GM20431 (cell line): ENCODE data around the gene NPY1R.

Experiments used
- in situ Hi-C: fragments of 300-500 bp; cut with MseI, MboI; formaldehyde crosslinking; loops from one replicate; pipeline ENCODE4 v1.15.0; 2020; ENCODE audit warnings: low sequenced_read_pairs; ENCODE audit not compliant: unreplicated experiment

Gene NPY1R

DNA sequence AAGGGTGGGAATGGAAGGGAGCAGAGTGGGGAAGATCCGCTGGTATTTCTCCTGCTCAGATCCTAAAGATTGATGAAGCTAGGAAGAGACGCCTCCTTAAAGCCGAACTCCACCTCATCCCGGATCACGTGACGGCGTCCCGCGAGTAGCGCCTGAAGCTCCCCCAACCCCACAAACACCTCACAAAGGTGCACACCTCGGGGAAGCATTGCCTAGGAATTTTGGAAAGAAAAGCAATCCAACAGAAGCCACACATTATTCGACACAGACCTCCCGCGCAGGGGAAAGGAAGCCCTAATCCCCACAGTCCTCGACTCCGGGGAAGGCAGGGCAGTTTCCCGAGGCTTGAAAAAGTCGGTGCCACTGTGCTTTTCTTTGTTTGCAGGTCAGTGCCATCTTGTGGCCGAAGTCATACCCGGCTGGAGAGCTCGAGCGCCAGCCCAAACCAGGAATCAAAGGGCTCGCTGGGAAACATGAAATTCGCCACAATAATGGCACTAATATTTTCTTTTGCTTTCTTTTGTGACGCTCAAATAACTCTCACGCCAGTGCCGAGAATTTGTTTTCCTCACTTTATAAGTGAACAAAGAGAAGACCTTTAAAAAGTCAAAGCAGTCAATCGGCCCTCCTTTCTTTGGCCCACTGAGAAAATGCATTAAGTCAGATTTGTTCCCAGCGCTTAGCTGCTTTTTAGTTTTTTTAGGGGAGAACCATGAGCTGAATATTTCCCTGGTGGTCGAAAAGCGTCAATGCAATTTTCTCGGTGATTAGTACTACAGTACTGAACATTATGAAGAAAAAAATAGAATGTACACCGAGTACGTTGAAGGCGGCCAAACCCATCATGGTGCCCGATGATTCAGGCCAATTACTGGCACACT is at the start of gene NPY1R:
NPY1R (minus strand) TSS at position 71 of the 881 bp plus-strand sequence. CDS start 6,042 bp downstream, outside the sequence.
- in situ Hi-C loops, result loop anchor here (25.0 kb wide), 1 partner anchor 845 kb away; no protein-coding TSS in a partner anchor

DNA sequence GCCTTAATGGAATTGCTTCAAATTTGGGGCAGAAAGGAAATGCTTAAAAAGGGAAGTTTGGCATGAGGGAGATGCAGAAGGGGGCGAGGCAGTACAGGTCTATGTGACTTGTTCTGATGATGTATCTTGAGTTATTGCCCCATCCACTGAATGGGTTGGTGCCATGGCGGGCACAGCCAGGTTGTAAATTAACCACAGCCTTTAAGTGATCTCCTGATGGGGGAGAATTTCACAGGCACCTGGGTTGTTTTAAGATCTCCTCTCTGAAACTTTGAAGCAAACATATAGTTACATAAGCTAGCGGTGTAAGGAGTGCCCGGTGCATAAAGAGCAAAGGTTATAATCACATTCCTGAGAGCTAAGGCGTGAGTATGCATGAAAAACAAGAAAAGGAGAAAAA is 48.3 kb upstream of the NPY1R start:
- in situ Hi-C loops, result no loop called here

DNA sequence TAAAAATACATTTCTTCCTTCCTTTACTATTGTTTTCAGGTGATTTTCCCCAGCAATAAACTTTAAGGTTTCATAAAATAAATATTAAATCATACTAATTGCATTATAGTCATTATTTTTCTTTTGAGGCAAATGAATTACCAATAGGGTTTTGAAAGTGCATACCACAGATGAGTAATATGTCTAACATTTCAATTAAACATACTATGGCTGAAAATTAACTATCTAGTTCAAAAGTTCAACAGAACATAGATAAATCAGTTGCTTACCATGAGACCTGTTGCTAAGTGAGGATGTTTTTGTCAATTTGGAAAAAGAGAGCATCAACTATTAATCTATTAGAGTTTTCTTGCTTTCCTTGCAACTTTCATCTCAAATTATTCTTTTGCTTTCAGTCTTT is 46.3 kb upstream of the NPY1R start:
- in situ Hi-C loops, result no loop called here

DNA sequence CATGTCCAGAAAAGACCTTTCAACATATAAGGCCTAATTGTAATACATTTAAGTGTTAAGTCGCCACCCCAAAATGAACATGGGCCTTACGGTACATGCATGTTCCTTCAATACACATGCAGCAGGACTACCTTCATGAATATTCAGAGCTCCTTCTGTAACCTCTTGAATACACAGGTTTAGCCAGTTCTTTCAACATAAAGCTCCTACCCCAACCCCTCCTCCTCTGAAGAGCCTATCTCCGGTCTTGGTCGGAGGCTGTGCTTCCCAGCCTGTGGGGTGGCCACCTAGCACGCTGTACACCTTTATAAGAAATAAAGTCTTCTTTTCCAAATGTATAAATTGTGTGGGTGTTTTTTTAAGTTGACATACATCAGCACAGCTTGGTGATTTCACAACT is 39.6 kb upstream of the NPY1R start:
- in situ Hi-C loops, result no loop called here

DNA sequence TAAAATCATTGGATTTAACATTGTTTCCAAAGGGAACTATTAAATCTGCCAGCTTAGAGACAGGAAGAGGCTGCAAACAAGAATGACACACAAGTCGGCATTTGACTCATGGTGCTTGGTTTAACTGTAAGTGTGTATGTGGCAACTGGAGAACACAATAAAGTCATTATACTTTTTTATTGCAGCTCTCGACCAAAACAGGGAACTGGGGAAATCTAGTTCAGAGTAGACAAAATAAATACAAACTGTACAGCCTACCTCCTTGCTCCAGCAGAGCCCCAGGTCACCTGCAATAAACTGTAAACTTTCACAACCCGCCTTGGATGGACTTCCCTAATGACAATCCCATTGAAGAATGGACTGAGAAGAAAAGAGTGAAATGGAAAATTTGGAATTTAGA is 35.3 kb upstream of the NPY1R start:
- in situ Hi-C loops, result no loop called here

DNA sequence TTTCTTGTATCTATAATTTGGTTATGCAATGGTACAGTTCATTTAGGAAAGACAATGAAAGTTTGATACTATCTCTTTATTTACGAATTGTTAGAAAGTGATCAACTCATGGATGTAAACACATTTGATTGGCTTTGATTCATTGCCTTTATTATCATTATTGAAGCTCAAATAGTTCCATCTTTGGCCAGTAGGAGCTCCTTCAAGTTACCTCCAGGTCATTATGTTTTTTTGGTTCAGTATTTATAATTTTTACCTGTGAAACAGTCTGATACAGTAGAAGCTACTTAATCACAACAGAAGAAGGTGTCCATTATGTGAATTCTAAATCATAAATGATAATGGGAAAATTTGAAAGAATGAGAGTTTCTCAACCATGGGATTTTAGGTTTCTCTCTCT is 23.7 kb upstream of the NPY1R start:
- in situ Hi-C loops, result no loop called here

DNA sequence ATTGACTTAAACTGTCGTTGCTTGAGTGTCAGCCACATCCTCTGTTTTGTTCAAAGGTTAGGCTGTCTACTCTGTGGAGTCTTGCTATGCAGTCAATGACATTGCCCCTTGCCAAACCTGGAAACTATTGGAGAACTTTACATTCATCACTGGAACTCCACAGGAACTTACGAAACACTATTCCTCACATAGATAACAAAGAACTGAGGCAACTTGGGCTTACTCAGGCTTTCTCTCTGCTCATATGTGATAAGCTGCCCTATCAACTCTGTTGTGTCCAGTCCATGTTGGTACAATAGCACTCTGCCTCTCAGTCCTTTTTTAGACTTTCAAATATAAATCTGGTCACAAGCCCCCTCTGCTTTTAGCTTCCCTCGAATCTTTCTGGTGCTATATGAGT is 20.7 kb upstream of the NPY1R start:
- in situ Hi-C loops, result no loop called here

DNA sequence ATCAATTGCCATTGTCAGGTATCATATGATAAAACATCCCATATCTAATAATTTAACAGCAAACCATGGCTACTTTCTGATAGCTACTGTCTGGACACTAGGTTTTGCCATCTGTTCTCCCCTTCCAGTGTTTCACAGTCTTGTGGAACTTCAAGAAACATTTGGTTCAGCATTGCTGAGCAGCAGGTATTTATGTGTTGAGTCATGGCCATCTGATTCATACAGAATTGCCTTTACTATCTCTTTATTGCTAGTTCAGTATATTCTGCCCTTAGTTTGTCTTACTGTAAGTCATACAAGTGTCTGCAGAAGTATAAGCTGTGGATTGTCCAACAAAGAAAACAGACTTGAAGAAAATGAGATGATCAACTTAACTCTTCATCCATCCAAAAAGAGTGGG is 18.3 kb upstream of the NPY1R start:
- in situ Hi-C loops, result no loop called here

DNA sequence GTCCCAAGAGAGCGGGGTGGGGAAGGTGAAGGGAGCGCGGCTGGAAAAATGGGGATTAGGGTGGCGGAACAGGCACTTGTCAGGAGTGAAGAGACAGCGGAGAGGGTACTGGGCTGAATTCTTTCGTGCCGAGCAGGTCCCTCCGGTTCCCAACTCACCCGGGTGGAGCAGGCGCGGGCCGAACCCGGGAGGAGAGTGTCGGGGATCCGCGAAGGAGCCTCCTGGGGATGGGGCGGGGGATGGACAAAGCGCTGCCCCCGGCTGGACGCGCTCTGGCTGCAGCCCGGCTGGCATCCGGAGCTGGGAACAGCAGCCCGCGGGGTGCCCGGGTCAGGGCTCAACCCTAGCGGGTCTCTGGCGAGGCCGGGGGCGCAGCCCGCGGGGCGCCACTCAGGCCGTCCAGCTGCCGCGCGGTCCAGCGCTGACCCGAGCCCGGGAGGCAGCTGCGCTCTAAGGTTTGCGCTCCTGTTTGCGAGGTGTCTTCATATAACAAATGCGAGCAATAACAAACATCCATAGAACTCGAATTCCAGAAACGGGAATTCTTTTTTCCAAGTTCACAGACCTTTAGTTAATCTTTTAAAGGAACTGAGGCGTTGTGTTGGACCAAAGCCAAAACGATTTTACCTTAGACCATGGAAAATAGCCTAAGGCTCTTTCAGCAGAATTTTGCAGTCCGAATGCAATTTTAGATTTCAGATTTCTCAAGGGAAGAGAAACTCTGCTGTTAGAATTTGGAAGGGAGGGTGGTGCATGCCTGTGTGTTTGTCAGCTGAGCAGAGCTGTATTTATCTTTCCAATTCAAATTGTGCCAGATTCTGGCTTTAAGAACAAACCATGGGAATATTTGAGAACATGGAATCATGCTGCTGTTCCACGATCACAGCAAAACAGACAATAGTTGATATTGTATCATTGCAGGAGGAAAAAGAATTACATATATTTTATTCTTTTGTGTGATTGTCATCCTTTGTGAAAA is 12.0 kb upstream of the NPY1R start:
- in situ Hi-C loops, result loop anchor here (25.0 kb wide), 1 partner anchor 857 kb away; no protein-coding TSS in a partner anchor

DNA sequence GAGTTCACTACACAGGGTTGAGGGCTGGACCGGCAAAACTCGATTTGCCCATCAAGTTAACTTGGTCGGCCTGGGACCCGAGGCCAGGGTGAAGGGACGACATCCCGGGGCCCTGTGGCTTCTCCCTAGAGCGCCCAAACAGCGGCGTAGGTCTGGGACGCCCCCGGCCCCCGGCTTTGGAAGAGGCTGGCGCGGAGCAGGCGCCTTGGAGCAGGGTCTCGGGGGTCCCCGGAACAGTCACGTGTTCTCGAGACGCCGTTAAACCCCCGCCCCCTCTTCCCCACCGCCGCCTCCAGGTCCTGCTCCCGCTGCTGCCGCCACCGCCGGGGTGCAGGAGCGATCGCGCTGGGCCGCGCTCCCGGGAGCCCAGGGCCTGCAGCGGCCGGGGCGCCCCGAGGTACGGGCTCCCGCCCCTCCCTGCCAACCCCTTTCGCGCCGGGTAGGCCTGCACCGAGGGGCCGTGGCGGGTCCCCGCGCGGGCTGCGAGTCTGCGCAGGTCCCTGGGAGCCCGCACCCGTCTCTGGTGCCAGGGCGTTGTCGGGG is 11.3 kb upstream of the NPY1R start, which contains the start of gene NPY5R:
NPY5R (plus strand) TSS at position 289 of the 543 bp plus-strand sequence. CDS start 6,382 bp downstream, outside the sequence.
- in situ Hi-C loops, result loop anchor here (25.0 kb wide), 1 partner anchor 856 kb away; no protein-coding TSS in a partner anchor

DNA sequence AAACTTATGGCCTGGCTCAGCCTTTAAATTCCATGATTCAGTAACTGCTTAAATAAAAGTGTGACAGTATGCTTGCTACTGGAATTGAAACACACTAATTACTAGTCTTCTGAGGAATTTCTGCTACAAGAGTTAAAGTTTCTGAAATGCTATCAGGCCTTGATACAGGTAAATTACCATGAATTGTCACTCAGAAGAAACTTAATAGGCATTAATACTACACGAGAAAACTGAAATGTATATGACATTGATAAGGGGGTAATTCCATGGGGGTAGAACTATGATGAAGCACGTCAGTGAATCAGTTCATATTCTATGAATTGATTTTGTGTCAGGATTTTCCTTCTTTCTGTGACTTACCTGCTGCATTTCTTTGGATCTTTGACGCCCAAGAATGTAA is 3.0 kb upstream of the NPY1R start:
- in situ Hi-C loops, result loop anchor here (25.0 kb wide), 1 partner anchor 848 kb away; no protein-coding TSS in a partner anchor

DNA sequence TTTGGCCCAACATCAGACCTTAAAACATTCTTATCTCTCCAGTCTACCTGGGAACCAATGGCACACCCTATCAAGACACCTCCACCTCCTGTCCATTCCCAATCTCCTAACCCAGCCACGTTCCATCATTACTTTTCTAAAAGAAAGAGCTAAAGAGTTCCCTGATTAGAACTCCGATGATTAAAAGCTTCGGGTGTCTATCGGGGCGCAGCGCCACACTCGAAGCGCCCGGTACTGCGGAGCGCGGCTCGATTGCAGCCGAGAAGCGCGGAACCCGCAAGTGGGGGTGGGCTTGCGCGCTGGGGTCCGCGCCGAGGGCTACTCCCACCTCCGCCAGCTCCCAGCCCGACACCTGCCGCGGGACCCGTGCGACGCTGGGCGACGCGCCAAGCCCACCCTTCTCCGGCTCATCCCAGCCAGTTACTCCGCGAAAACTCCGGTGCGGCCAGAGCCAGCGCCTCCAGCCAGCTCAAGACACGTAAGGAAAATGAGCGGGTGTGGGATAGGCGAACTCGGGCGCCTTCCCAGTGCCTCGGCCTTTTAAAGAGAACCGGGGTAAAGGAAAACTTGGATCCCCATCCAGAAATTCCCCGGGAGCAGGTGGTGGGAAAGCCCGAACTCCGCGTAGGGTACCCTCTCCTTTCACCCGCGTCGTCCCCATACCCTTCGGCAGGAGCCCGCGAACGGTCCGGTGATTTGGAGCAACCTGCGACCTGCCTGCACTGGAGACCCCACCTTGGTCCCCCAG is 593 bp downstream of the NPY1R start:
- in situ Hi-C loops, result loop anchor here (25.0 kb wide), 1 partner anchor 845 kb away; no protein-coding TSS in a partner anchor

DNA sequence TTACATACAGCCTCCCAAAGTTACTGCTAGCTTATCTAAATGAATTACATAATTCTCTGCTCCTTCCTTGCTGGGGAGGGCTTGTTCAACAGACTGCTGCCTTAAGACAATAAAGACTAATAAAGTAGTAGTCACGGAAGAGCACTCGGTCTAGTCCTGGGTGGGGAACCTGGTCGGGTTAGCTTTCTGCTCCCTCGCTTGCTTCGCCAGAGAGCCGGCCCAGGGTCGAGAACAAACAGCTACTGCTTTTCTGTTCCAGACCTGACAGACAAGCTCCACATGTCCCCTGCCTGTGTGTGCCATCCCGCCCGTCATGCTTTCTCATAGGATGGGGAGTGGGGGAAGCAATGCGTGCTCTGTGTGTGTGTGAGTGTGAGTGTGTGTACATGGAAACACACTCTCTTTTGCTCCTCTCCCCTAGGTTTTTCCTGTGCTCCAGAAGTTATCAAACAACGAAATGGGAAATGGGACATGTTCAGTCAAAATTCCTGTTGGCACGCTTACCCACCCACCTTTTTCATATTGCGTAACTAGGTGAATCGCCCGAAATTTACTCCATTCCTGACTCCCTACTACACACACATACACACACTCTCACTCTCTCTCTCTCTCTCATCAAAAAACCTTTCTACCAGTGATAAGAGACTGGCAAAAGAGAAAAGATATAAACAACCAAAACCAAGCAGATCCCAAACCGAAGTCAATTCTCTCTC is 1.3 kb downstream of the NPY1R start:
- in situ Hi-C loops, result loop anchor here (25.0 kb wide), 1 partner anchor 844 kb away; no protein-coding TSS in a partner anchor

DNA sequence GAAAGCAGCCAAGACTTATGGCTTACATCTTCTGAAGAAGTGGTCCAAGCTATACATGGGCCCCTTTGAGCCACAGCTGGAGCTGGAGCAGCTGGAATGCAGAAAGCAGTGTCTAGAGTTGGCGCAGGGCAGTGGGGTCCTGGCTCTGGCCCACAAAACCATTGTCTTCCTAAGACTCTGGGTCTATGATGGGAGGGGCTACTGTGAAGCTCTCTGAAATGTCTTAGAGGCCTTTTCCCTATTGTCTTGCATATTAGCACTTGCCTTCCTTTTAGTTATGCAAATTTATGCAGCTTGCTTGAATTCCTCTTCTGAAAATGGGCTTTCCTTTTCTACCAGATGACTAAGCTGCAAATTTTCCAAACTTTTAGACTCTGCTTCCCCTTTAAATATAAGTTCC is 15.3 kb downstream of the NPY1R start:
- in situ Hi-C loops, result no loop called here

DNA sequence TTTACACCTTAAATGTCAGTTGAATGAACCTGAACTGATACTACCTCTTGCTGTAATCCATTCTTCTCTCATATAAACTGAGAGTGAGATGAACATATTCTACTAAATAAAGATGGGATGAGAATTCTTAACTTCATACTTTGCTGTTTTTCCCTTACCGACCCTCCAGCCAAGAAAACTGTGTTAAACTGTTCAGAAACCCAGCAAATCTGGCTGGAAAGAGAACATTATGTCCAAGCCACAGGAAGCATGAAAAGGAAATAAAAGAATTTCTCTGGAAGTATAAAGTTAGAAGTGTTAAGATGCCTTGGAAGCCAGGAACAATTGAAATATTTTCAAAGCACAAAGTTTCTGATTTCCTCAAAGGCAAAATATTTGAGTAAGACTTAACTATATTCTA is 22.9 kb downstream of the NPY1R start:
- in situ Hi-C loops, result no loop called here

DNA sequence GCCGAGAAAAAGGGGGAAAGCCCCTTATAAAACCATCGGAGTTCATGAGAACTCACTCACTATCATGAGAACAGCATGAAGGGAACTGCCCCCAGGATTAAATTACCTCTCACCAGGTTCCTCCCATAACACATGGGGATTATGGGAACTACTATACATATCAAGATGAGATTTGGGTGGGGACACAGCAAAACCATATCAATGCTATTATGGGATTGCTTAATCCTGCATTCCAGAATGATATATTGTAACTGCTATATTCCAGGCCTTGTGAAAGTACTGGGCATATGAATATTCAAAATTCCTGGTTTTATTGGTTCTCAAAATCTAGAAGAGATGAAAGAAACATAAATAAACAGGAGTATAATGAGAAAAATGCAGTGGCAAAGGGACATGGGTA is 29.3 kb downstream of the NPY1R start:
- in situ Hi-C loops, result no loop called here

DNA sequence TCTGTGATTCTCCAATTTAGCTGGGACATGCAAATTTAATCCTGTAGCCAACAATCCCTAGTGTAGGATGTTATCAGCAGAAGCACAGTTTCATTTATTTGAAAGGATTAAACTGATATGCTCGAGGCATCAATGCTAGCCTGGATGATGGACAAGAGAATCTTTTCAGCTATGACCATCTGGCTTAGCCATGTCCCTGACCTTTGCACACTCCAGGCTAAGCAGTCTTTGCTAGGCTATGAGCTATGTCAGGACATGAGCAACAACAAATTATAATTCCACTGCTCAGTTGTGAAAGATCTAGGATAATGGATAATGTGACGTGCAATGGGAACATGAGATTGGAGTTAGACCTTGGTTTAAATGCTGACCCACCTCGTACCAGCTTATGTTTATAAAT is 32.0 kb downstream of the NPY1R start:
- in situ Hi-C loops, result no loop called here

DNA sequence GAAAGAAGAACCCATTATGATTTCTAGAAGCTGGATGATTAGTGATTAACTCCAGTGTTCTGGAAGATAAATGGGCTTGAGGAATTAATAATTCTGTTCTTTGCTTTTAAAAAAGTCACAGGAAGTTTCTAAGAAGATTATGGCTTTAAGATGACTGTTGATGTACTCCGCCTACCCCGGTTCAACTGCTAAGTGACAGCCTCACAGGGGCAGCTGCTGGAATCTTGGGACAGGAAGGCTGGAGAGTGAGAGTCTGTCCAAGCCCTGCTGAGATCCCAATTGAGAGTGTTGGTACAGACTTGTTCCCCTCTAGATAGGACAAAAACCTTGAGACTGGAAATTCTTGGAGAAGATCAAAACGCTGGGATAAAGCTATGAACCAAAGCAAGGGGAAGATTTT is 37.3 kb downstream of the NPY1R start:
- in situ Hi-C loops, result no loop called here

DNA sequence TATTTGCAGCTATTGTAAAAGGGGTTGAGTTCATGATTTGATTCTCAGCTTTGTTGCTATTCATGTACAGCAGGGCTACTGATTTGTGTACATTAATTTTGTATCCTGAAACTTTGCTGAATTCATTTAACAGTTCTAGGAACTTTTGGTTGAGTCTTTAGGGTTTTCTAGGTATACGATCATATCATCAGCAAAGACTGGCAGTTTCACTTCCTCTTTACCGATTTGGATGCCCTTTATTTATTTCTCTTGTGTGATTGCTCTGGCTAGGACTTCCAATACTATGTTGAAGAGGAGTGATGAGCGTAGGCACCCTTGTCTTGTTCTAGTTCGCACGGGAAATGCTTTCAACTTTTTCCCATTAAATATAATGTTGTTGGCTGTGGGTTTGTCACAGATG is 48.1 kb downstream of the NPY1R start:
- in situ Hi-C loops, result no loop called here
